ENCODE measurements around the gene RLBP1. TPM values are rescaled to one million over a fixed set of nuclear protein-coding genes. Genes with fewer than 3 reads are reported as not detected.

Gene RLBP1
- total RNA-seq, 4 donors from 2014 or later, result not detected

DNA sequence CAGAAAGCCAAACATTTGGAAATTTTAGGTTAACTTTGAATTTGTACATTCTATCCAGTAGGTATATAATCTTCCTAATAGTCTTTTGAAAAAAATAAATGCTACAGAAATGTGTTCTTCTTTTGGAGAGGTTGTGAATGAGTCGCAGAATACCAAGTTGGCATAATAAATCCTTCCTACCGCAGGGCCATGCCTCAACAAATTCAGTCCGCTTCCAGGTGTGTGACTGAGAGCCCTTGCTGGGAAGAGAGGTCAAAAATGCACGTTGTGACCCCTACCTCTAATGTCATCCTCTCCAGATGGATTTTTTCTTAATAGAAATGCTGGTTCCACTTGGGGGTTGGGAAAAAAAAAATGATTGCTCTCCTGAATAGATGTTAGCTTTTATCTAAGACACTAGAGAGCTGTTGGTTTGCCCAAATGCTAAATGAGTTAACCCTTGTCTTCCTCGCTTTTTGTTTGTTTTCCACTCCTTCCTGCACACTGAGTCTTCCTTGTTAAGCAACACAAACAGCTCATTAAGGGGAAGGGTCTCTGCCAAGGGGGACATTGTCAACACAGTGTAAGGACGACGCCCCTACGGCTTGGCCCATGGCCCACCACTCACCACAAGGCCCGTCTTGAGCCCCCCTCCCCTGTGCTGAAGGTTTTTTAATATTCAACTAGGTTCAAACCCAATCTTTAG lies 33.9 kb downstream of the RLBP1 start:
- peaks cover 23 to 95% (median 24%) of the 10 kb centered on the region in 3 donors for H3K36me3 ChIP-seq

DNA sequence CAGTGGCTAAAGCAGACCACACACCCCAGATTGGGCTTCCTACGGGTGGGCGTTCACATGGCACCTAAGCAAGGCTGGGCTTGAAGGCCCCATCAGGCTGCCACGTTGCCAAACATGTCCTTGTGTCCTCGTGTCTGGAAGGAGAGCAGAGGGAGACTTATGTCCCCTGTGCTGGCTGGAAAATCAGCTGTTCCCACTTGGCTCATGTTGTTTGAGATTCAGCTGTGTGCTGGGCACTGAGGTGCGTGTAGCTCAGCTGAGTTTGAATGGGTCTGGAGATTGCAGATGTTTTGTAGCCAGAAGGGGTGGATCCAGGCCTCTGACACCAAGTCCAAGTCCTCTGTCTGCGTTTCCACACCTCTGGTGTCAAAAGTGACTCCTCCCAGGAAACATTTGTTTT lies 34.6 kb downstream of the RLBP1 start:
- Histone ChIP-seq H3K9me3 (no peaks in the 10 kb centered on the region), H3K4me1 (no peaks in the 10 kb centered on the region), H3K36me3 (peaks cover 19 to 95% (median 24%) of the 10 kb centered on the region in 3 donors), H3K27ac (no peak overlapping the region), H3K27me3 (no peaks in the 10 kb centered on the region), H3K4me3 (no peak overlapping the region)
- intact Hi-C loops (cut with DNase I), result no loop called here
- 77 to 81% methylated on average over 6 of the region's 6 CpGs for WGBS, 2 donors
- no peak for DNase-seq
- TF ChIP-seq, protein P1, sequence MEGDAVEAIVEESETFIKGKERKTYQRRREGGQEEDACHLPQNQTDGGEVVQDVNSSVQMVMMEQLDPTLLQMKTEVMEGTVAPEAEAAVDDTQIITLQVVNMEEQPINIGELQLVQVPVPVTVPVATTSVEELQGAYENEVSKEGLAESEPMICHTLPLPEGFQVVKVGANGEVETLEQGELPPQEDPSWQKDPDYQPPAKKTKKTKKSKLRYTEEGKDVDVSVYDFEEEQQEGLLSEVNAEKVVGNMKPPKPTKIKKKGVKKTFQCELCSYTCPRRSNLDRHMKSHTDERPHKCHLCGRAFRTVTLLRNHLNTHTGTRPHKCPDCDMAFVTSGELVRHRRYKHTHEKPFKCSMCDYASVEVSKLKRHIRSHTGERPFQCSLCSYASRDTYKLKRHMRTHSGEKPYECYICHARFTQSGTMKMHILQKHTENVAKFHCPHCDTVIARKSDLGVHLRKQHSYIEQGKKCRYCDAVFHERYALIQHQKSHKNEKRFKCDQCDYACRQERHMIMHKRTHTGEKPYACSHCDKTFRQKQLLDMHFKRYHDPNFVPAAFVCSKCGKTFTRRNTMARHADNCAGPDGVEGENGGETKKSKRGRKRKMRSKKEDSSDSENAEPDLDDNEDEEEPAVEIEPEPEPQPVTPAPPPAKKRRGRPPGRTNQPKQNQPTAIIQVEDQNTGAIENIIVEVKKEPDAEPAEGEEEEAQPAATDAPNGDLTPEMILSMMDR (IDR thresholded peaks at IDR 0.05), result no peak
- TF ChIP-seq POLR2A (IDR thresholded peaks at IDR 0.05), result no peak

More for the DNA sequence above, 33.9 kb downstream of the RLBP1 start:
- intact Hi-C loops (cut with DNase I), result no loop called here
- Histone ChIP-seq H3K27me3 (no peaks in the 10 kb centered on the region), H3K27ac (no peak overlapping the region), H3K4me3 (no peak overlapping the region), H3K9me3 (no peaks in the 10 kb centered on the region), H3K4me1 (no peaks in the 10 kb centered on the region)
- TF ChIP-seq POLR2A (IDR thresholded peaks at IDR 0.05), result no peak
- TF ChIP-seq, protein P1 (IDR thresholded peaks at IDR 0.05), result no peak
- 69 to 74% methylated on average over 9 of the region's 9 CpGs for WGBS, 2 donors
- no peak for DNase-seq

DNA sequence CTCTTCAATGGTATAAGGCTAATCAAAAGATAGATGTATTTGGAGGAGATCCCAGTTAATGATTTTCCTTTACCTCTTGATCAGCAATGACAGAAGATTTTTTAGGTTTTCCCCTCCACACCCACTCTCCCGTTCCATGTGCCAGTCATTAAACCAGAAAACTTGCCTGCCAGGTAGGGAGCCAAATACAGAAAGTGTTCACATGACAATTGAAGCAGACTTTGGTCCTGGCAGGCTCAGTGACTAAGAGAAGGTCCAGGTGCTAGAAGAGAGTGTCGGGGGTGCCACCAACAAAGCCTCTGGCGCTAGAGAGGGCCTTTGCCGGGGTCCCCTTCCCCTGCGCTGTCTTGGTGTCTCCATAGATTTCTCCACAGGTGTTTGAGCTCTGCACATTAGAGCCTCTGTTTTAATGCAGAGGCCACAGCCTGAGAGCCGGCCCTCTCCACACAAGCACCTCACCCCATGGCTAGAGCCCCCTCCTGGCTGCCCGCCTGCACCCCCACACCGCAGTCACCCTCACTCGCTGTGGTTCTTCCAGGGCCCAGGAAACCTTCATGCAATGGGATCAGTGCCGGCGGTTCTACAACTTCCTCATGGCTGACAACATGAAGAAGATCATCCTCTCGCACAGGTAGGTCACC lies 36.4 kb downstream of the RLBP1 start:
- Histone ChIP-seq H3K9me3 (no peaks in the 10 kb centered on the region), H3K27ac (no peak overlapping the region), H3K4me3 (no peak overlapping the region), H3K36me3 (peaks cover 11 to 95% (median 15%) of the 10 kb centered on the region in 3 donors), H3K27me3 (no peaks in the 10 kb centered on the region), H3K4me1 (no peaks in the 10 kb centered on the region)
- TF ChIP-seq, protein P1 (IDR thresholded peaks at IDR 0.05), result no peak
- no peak for TF ChIP-seq POLR2A (IDR thresholded peaks at IDR 0.05)
- WGBS, 2 donors, result 87 to 93% methylated on average over 5 to 8 of the region's 12 CpGs
- intact Hi-C loops (cut with DNase I), result no loop called here
- no peak for DNase-seq

DNA sequence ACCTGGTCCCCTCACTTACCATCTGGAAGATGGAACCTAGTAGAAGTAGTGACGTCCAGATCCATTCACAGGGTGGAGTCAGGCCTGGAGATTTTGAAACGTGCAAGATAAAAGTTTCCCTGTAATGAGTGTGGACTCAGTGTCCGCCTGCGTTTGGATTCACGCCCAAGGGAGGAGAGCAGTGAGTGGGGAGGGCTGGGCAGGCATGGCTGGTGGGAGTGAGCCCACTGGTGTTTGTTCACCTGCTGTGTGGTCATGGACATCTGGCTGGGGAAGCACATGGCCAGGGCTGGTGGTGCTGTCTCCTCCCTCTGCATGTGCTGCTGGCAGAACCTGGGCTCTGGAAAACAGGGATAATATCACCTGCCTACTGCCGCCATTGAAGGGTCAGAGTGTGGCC lies 37.0 kb downstream of the RLBP1 start:
- intact Hi-C loops (cut with DNase I), result no loop called here
- Histone ChIP-seq H3K4me1 (peaks cover 0 to 4% (median 0%) of the 10 kb centered on the region in 3 donors), H3K9me3 (no peaks in the 10 kb centered on the region), H3K36me3 (peaks cover 10 to 95% (median 12%) of the 10 kb centered on the region in 3 donors), H3K27me3 (no peaks in the 10 kb centered on the region), H3K4me3 (no peak overlapping the region), H3K27ac (no peak overlapping the region)
- no peak for DNase-seq
- WGBS, 2 donors, result 74 to 77% methylated on average over 5 of the region's 6 CpGs
- TF ChIP-seq, protein P1 (IDR thresholded peaks at IDR 0.05), result no peak
- no peak for TF ChIP-seq POLR2A (IDR thresholded peaks at IDR 0.05)

All from esophagus squamous epithelium (tissue), 5 donors.